Panc1 (cell line): Measurements from ENCODE around the gene FAM83C.

Experiments
- CTCF ChIP-seq: fragments of 450-650 bp; IDR thresholded peaks from 2 replicates; pipeline ENCODE4 v1.5.1; 2017; ENCODE audit warnings: mild to moderate bottlenecking
- POLR2AphosphoS5 ChIP-seq: IDR thresholded peaks from 2 replicates; pipeline ENCODE4 v1.6.1; 2012; ENCODE audit warnings: mild to moderate bottlenecking, low read depth, low read length, moderate library complexity

- TF ChIP-seq CTCF (no peak), POLR2AphosphoS5 (peak; percentile 89)
These were observed 13.7 kb upstream of the FAM83C start for GRCh38 chr20:35305682-35306556.
